ENCODE results near the gene PPM1H.
"Not testable (repeated sequence)": the region's sequence is repeated elsewhere in the genome, so short reads cannot be mapped to it uniquely, and the experiment has no call there.

The PPM1H gene, protein sequence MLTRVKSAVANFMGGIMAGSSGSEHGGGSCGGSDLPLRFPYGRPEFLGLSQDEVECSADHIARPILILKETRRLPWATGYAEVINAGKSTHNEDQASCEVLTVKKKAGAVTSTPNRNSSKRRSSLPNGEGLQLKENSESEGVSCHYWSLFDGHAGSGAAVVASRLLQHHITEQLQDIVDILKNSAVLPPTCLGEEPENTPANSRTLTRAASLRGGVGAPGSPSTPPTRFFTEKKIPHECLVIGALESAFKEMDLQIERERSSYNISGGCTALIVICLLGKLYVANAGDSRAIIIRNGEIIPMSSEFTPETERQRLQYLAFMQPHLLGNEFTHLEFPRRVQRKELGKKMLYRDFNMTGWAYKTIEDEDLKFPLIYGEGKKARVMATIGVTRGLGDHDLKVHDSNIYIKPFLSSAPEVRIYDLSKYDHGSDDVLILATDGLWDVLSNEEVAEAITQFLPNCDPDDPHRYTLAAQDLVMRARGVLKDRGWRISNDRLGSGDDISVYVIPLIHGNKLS

GRCh38 chr12:62934799-62935674, at the start of gene PPM1H:
PPM1H (minus strand) TSS chr12:62935150; CDS start chr12:62934736, 414 bp downstream.
- no peak for DNase-seq

- DNase-seq, result no peak
Measured at GRCh38 chr12:62983594-62983993, 48.6 kb upstream of the PPM1H start.

- no peak for DNase-seq
Measured at GRCh38 chr12:62978768-62979167, 43.8 kb upstream of the PPM1H start.

DNA sequence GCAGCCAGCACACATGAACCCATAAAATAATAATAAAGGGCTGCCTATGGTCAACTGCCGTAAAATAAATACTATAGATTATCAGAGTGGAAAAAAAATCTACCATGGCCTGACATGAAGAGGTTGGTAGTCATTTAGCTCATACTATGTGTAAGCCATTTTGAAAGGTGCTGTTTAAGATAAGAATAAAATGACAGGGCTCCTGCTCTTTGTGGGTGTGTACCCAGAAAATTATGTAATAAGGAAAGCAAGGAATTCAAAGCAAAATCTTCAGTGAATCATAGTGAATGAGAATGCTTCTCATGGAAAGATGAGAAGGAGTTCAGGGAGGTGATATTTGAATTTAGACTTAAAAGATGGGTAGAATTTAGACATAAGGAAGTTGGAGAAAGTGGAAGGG, 42.9 kb upstream of the PPM1H start:
- no peak for DNase-seq

DNA sequence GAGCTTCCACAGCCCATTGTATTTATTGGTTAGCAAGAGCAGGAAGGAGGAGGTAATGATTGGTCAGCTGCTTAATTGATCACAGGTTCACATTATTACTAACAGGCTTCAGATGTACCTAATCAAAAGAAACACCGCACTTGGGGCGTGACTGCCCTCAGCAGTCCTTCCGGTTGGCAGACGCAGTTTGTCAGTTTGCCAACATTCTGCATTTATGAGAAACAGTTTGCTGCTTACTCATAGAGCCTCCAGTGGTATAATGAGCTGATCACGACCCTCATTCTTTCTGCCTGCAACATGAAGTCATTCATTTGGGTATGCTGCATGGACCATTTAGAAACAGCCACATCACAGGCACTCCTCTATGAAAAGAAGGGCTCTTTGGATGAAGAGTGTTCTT, 42.5 kb upstream of the PPM1H start:
- DNase-seq, result no peak

DNA sequence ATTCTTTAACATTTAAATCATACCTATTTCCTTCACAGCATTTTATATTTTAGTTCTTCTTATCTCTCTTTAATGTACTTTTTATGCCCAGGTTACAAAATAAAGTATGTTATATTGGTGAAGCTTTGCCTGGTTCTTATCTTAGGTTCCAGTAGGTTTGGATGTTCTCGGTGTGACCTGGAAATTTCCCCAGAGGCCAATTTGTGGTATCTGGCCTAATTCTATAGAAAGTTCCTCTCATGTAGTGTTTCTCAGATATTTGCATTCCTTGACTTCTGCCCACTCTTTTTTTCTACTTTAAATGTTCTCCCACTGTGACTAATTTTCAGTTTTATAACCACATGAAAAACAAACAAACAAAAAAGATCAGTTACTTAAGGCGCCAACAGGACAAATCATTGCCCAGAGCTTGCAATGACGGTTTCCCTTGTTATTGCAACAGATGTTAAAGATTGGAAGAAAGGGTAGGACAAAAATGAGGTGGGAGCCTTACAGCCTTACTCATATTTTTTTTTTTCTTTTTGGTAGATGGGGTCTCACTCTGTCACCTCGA, 41.2 kb upstream of the PPM1H start:
- DNase-seq, result no peak

- no peak for DNase-seq
Measured at GRCh38 chr12:62971769-62972525, 37.0 kb upstream of the PPM1H start.

DNA sequence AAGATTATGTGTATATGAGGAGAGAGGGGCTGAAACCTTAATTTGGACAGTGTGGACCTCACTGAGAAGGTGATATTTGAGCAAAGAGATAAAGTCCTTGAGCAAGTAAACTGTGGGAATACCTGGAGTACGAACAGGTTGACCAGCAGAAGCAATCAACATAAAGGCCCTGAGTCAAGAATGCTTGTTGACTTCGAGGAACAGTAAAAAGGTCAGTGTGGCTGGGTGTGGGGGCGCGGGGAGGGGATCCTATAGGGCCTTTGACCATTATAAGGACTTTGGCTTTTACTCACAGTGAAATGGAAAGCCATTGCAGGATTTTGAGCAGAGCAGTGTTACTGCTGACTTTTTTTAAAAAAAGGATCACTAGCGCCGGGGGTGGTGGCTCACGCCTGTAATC, 34.7 kb upstream of the PPM1H start:
- no peak for DNase-seq

DNA sequence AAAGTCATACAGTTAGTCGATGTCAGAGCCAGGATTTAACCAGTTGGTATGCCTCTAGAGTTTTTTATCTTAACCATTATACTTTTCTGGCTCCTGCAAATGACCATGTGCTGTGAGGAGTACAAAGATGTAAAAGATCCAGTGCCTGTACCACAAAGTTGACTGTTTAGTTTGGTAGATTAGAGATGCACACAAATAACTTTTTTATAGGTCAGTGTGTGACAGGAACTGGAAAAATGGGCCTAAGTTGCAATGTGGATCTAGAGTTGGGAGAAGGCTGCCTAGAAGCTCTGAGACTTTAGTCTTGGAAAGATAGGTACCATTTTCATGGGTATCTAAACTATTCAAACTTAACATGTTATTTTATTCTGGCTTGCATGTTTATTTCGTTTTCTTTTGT, 32.8 kb upstream of the PPM1H start:
- no peak for DNase-seq

DNA sequence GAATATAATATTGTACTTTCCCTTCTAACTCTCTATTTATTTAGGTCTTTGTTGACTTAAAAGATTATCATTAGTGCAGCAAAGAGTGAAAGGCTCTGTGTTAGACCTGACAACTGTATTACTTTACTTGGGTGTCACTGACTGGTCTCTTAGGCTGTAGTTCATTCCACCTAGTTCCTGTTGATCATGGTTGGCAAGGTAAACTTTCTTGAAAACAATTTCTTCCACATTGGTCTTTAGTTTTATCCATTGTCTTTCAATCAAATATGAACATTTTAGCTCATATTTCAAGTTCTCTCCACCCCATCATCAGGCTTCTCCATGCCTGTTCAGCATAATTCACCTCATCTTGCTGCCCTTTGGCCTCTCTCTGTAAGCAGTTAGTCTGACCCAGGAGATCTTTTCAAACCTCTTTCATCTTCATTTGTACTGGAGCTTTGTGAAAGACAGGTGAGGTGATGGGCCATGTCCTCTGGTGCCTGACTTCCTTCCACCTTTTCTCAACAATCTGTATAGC, 32.1 kb upstream of the PPM1H start:
- no peak for DNase-seq

GRCh38 chr12:62966446-62966989, 31.6 kb upstream of the PPM1H start:
- DNase-seq, result not testable (repeated sequence)

DNA sequence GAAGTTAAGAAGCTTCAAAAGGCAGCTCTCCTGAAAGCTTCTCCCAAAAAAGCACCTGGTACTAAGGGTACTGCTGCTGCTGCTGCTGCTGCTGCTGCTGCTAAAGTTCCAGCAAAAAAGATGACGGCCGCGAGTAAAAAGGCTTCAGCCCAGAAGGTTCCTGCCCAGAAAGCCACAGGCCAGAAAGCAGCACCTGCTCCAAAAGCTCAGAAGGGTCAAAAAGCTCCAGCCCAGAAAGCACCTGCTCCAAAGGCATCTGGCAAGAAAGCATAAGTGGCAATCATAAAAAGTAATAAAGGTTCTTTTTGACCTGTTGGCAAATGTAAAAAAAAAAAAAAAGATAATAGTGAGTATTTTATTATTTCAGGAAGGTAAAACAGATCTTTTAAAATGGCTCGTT, 30.8 kb upstream of the PPM1H start:
- not testable (repeated sequence) for DNase-seq

- DNase-seq, result not testable (repeated sequence)
Measured at GRCh38 chr12:62965242-62965641, 30.3 kb upstream of the PPM1H start.

GRCh38 chr12:62963486-62964041, 28.6 kb upstream of the PPM1H start:
- DNase-seq, result no peak

- DNase-seq, result no peak
Measured at GRCh38 chr12:62960324-62960723, 25.4 kb upstream of the PPM1H start.

DNA sequence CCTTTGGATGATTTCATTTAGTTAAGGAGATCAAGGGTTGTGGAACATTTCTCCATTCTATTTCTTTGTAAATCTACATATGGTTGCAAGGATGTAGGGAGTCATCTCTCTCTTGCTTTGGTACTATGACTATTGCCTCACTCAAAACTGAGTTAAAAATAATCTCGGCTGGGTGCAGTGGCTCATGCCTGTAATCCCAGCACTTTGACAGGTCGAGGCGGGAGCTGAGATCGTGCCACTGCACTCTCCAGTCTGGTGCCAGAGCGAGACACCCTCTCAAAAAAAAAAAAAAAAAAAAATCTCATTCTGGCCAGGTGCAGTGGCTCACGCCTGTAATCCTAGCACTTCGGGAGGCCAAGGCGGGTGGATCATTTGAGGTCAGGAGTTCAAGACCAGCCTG, 24.8 kb upstream of the PPM1H start:
- no peak for DNase-seq

DNA sequence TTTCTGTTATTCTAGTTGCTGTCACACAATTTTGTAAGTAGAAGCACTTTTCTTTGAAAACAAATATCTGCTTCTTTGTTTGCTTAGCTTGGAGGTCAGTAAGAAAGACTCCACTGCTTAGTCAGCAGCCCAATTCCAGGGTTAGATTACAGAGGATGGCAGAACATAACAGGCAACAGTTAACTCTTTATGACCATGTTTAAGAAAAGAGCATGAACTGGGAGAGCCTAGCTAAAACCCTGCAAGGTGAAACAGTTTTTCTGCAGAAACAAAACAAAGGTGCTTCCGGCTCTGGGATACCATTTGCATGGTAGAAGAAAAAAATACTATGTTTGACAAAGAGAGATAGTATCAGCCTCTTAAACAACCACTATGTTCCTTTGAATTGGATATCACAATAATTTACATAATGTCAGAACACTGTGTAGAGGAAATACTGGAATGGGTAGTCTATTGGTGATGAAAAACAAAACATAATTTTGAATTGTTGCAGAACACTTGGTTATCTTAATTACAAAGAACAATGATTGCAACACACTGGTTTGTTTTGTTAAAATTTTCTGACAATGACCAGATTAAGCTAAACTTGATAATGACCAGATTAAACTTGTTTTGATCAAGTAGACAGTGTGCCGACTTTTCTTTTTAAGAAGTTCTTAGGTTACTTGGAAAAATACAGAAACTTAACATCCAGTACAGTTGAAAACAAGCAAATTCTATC, 22.4 kb upstream of the PPM1H start:
- no peak for DNase-seq

DNA sequence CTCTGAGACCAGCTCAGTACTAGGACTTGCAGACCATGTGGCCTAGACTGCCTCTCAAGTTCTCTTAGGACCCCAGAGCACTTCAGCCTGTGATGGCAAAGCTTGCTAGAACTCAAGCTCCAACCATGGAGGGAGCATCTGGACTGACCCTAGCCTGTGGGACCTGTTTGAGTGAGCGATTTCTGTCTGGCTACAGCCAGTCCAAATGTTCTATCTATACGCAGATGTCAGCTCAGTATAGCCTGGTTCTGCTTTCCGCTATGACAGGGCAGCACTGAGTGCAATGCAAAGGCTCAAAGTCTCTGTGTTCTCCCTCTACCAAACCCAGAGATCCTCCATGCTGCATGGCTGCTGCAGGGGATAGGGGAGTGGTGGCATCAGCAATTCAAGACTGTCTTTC, 20.7 kb upstream of the PPM1H start:
- no peak for DNase-seq

DNA sequence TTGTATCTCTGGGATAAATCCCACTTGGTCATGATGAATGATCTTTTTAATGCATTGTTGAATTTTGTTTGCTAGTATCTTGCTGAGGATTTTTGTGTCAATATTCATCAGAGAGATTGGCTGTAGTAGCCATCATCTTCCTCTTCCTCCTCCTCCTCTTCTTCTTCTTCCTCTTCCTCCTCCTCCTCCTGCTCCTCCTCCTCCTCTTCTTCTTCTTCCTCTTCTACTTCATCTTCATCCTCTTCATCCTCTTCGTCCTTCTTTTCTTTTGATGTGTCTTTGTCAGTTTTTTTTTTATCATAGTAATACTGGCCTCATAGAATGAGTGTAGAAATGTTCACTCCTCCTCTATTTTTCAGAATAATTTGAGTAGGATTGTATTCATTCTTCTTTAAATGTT, 15.4 kb upstream of the PPM1H start:
- DNase-seq, result no peak

DNA sequence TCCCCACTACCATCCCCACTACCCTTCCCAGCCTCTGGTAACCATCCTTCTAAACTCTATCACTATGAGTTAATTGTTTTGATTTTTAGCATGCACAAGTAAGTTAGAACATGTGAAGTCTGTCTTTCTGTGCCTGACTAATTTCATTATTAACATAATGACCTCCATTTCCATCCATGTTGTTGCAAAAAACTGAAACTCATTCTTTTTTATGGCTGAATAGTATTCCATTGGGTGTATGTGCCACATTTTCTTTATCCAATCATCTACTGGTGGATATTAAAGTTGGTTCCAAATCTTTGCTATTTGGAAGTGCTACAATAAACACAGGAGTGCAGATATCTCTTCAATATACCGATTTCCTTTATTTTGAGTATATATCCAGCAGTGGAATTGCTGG, 13.2 kb upstream of the PPM1H start:
- no peak for DNase-seq

- no peak for DNase-seq
Measured at GRCh38 chr12:62947364-62947763, 12.4 kb upstream of the PPM1H start.
